ENCODE data around the gene MTERF4. TPM values are rescaled to one million over a fixed set of nuclear protein-coding genes. Genes with fewer than 3 reads are reported as not detected.

Gene MTERF4
- total and polyA plus RNA-seq, 2 of the 4 experiments (the other 2 are of a cell fraction), result 26.6 to 33.3 TPM

- Histone ChIP-seq H3K9me3 (ENCODE audit: control insufficient read depth, insufficient read depth, low read length) (no peaks in the 10 kb centered on the region), H3K27me3 (ENCODE audit: control insufficient read depth, insufficient read depth, low read length) (no peaks in the 10 kb centered on the region), H3K9ac (ENCODE audit: low read depth, low read length) (no peak overlapping the region), H3K18ac (ENCODE audit: low read depth, low read length) (no peak overlapping the region), H3K56ac (ENCODE audit: extremely low read depth, insufficient read depth, low read length) (no peak overlapping the region), H4K8ac (ENCODE audit: low read depth in 2 of 2, low read length in 2 of 2) (no peak overlapping the region), H3K4me3 (ENCODE audit: insufficient read depth, low read depth, low read length) (no peak overlapping the region), H3K79me1 (ENCODE audit: low read depth in 1 of 2, low read length in 2 of 2) (no peaks in the 10 kb centered on the region), H2BK120ac (ENCODE audit: low read depth, low read length) (no peak overlapping the region), H3K4ac (ENCODE audit: low read depth, low read length) (no peak overlapping the region), H2AFZ (replicated peaks; ENCODE audit: low read length, poor library complexity) (no peak overlapping the region), H3K4me1 (ENCODE audit: control insufficient read depth, insufficient read depth, low read length) (no peaks in the 10 kb centered on the region), H3K4me2 (ENCODE audit: low read depth, low read length) (no peak overlapping the region), H4K91ac (ENCODE audit: insufficient read depth, low read depth, low read length) (no peak overlapping the region), H4K20me1 (ENCODE audit: insufficient read depth, low read length) (no peaks in the 10 kb centered on the region), H3K23ac (ENCODE audit: low read depth, low read length) (no peak overlapping the region), H3K14ac (replicated peaks; ENCODE audit: low read depth, low read length) (no peak overlapping the region), H2BK5ac (ENCODE audit: low read depth, low read length, poor library complexity, severe bottlenecking) (no peak overlapping the region), H4K5ac (ENCODE audit: low read depth, low read length) (no peak overlapping the region), H2BK20ac (ENCODE audit: low read depth, low read length) (no peak overlapping the region), H2AK5ac (ENCODE audit: low read depth, low read length) (no peak overlapping the region), H3K36me3 (ENCODE audit: control insufficient read depth, insufficient read depth, low read length) (peaks cover 9% of the 10 kb centered on the region), H2BK15ac (ENCODE audit: low read depth, low read length) (no peak overlapping the region), H3K9me1 (ENCODE audit: insufficient read depth, low read length) (peaks cover 3% of the 10 kb centered on the region; the same call in 1 of the 2 replicates), H2AK9ac (replicated peaks; ENCODE audit: low read depth, low read length, poor library complexity) (no peak overlapping the region), H3K27ac (ENCODE audit: insufficient read depth, low read length) (no peak overlapping the region)
- intact Hi-C loops (cut with micrococcal nuclease), result no loop called here
- in situ Hi-C loops (cut with MboI; ENCODE audit: low sequenced_read_pairs), result no loop called here
- dilution Hi-C loops (cut with HindIII; ENCODE audit: low sequenced_read_pairs, unreplicated experiment), result no loop called here
- DNase-seq, result no peak
- 93% methylated on average over 20 of the region's 21 CpGs; no CpG with 5 or more reads in 1 of the 2 experiments for WGBS, 2 experiments (ENCODE audit: extremely low coverage in 2 of 2, insufficient read length in 1 of 2)
- no peak for ATAC-seq (ENCODE audit: low read depth)
- CTCF ChIA-PET, result no interaction called here
- TF ChIP-seq POLR2A (IDR thresholded peaks at IDR 0.05; ENCODE audit: low read depth, low read length), result no peak
- no peak for TF ChIP-seq MXI1 (IDR thresholded peaks at IDR 0.05; ENCODE audit: borderline replicate concordance, low read depth, low read length)
- no peak for TF ChIP-seq BHLHE40 (IDR thresholded peaks at IDR 0.05; ENCODE audit: low read depth, low read length)
- BruUV-seq (replicated peaks), result no TSS peak
- POLR2A ChIA-PET (ENCODE audit: unreplicated experiment), result no interaction called here
These were observed 24.1 kb upstream of the MTERF4 start for GRCh38 chr2:241126201-241126611.

All from IMR-90 (cell line).